ENCODE measurements around the gene GNG12. TPM values are rescaled to one million over a fixed set of nuclear protein-coding genes. Genes with fewer than 3 reads are reported as not detected.

The GNG12 gene
- total RNA-seq, result 105 and 120 TPM in 2 replicates

DNA sequence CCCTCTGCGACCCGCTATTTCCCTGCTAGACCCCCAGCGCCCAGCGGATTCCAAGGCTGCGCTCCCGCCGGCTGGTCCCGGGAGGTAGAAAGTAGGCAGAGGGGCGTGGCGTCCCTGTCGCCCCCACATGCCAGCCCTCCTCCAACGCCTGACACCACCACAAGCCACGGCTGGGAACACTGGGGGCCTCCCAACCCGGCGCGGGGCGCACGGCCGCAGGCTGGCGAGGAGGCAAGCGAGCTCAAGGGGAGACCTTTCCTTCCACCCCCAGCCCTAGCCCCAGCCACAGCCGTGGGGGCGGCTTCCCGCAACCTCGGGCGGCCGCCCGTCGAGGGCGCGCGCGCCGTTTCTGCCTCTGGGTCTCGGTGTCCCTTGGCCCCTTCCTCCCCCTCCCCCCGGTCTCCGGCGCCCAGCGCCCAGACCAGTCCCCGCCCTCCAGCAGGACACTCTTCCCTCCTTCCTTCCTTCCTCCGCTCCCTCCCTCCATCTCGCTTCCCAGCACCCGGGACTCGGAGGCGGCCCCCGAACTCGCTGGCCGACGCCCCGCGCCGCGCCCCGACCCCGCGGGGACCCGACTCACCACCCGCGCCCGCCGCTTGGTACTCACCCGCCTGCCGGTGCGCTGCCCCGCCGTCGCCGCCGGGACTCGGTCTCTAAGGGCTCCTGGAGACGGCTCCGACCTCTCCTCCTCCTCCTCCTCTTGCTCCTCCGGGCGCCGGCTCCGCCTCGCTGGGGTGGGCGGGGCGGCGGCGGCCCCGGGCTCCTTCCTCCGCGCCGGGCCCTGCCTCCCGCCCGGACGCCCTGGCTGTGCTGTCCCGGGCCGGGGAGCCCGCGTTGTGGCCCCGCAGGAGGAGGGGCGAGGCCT, at the start of gene GNG12:
GNG12 (minus strand) TSS at position 731 of the 865 bp plus-strand sequence. CDS start 125,781 bp downstream, outside the sequence.

GRCh38 chr1:67685067-67685557, 148.2 kb downstream of the GNG12 start, which contains the start of gene GADD45A:
Gene GADD45A, plus strand, starts transcription at chr1:67685201. Its CDS starts 294 bp downstream, at chr1:67685495.

Other genes starting within 250 kb of the GNG12 start
- 82.3 and 132 TPM in 2 replicates for gene GADD45A, start 148.3 kb downstream of the GNG12 start, total RNA-seq
- gene DIRAS3, start 217.2 kb upstream of the GNG12 start, total RNA-seq, result not detected in 2 replicates